Pons (tissue), 1 donor: Measurements from ENCODE around the gene ANTXR1.

Source experiments
- DNase-seq: peaks from one replicate; pipeline ENCODE4 v3.0.0-alpha.2; 2016; ENCODE audit warnings: low spot score

The ANTXR1 gene

DNA sequence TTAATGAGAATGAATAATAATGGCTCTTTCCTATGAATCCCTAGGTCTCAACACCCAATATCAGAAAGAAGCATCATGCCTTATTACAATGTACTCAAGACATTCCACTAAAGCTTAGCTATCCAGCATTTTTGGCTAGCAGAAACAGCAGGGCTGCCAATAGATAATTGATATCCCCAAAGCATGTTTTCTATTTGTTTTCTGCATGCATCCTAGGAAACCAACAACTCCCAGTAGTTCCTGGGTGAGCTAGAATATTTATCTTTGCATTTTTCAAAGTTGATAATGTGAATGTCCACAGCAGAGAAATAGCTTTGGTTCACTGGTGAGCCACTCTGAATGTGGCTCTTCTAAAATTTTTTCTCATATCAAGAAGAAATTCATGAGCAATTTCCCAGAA is 5.8 kb upstream of the ANTXR1 start:
- no peak for DNase-seq

DNA sequence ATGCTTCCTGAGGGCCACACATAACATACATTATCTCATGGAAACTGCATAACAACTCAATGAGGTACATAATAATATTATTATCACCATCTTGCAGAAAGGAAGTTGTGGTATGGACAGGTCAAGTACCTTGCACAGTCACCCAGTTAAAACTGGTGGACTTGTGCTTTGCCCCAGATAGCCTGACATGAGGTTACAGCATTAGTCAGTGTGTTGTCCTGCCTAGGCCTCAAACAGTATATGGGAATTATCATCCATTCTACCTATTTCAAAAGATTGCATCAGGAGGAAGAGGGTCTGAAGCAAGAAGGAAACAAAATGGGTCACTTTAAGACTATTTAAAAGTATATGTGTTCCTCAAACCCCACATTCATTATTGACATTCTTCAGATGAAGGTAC is 5.4 kb upstream of the ANTXR1 start:
- DNase-seq, result no peak

DNA sequence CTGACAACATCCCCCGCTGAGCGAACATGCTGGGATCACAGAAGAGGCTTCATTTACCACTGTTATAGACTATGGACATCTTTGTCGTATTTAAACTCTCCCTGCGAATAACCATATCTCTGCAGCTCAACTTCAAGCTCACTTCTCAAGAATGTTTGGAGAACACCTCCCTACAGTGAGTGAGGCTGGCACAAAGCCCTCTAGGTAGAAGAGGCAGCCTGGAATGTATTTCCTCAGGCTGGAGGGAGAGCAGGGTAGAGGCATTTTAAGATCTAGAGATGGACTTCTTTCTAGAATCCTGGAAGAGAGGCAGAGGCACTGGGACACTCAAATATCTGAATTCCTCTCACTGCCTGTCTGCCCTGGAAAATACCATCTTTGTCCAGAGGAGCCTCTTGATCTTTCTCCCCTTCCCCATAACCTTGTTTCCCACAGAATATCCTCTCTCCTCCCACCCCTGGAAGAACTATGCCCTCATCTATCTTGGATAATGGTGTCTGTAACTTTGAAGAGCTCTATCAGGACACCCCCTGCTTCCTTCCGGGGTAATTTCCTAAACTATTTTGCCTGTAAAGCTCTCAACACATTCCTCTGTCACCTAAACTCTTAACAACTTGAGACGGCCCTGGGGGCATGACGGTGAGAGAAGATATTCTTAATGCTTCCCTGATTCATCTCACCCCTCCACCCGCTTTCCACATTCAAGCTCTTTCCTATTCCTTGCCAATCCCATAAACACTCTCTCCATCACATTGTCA is 2.4 kb upstream of the ANTXR1 start:
- no peak for DNase-seq

DNA sequence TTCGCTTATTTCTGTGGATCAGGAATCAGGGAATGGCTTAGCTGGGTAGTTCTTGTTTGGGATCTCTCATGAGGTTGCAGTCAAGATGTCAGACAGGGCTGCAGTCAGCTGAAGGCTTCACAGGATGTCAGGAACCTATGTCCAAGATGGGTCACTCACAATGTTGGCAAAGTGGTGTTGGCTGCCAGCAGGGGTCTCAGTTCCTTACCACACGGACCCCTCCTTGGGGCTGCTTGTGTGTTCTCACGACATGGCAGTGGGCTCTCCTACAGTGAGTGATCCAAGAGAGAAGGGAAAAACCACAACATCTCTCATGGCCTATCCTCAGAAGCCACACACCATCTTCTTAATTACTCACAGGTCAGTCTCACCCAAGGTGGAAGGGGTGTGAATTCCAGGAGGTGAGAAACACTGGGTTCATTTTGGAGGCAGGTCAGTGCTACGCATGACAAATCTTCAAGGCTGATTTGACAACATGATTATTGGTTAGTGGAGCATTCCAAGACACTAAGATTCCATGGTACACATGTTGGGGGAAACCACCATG is 1.3 kb upstream of the ANTXR1 start:
- DNase-seq, result no peak

DNA sequence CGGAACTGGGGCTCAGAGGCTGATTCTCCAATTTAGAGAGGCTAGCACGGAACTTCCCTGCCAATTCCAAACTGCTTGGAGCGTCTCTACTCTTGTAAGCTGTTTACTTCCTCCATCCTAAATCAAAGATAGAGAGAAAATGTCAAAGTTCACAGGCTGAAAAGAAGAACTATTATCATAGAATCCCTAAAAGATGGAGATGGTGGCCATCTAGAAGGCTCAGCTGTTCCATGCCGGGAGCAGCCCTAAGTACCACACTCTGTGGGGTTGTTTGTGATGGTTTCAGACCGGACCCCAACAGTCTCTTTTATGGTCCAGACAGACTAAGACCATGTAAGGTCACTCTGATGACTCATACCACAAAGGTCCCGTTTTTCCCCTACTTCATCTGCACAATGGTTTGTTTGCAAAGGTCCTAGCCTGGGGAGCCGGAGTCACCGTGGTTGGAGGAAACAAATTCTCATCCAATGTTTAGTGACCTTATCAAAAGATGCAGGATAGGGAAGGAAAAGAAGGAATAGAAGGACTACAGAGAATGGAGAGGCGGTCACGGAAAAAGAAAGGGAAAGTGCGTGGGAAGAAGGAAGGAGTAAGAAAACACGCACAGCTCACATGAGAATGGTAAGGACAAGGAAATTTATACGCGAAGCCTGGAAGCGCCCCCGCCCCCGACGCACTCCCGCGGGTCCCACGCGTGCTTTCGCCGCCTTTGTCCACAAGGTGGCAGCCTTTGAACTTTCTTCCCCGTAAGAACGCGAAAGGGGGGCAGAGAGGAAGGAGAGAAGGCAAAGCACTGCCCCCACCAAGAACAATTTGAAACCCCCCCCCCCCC is 453 bp upstream of the ANTXR1 start:
- DNase-seq, result peak; percentile 65

DNA sequence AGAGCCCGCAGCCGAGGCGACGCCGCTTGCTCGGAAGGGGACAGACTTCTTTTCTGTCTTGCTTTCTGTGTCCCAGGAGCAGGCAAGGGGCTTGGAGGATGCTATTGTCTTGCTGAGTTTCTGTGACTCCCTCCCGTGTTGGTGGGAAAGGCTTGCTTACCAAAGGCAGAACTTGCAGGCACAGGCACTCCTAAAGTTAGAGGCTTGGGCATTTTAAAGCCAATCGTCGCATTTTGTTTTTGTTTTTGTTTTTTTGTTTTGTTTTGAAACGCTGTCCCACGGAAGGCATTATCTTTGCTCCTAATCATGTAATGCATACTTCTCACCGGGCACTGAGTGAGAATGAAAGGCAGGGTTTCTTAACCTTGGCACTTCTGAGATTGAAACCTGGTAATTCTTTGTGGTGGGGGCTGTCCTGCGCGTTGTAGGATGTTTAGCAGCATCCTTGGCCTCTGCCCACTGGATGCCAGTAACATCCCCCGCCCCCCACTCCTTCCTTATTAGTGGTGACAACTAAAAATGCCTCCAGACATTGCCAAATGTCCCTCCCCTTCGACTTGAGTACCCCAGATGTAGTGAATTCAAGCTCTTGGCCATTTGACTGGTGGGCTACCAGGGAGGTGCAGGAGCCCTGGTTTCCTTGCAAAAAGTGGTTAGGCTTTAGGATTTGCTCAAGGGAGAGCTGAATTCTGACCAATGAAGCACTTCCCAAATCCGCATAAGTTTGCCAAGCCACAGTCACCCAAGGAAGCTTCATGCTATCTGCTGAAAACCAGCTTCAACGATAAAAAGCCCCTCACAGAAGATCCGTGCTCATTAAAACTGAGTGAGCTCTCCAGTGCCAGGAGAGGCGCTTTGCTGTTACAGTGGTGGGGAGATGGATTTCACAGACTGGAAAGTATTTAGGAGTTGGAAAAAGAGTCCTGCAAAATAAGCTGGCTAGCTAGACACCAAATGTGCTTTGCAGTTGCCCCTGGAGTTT is 1.2 kb downstream of the ANTXR1 start:
- peak; percentile 6 for DNase-seq

DNA sequence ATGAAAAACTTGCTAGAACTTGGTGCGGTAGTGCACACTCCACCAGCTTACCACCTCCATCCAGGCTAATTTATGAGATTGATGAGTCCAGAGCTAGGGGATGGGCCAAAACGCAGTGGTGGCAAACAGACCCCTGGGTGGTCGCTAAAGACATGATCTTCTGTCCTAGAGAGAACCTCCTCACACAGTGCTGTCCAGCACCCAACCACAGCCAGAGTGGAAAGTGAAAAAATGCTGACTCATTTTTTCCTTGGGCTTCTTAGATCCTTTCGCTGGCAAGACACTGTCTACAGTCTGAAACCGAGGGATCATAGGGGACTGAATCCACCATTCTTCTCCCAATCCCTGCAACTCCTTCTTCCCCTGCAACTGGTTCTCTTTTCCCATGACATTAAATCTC is 4.1 kb downstream of the ANTXR1 start:
- DNase-seq, result no peak

DNA sequence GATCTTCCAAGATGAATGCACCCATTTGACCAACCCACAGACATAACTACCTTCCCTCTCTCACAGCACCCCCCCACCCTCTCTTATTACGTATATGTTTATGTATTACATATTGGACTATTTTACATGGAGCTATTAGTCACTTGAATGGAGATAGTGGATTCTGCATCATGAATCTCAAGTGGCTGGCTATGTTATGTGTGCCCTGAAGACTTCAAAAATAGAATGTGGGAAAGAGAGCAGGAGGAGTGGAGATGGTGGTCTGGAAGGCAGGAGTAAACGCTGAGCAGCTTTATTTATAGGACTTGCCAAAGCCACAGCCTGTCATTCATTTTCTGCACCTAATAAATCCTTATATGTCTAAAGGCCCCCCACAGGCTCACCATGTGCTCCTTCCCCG is 4.9 kb downstream of the ANTXR1 start:
- no peak for DNase-seq

DNA sequence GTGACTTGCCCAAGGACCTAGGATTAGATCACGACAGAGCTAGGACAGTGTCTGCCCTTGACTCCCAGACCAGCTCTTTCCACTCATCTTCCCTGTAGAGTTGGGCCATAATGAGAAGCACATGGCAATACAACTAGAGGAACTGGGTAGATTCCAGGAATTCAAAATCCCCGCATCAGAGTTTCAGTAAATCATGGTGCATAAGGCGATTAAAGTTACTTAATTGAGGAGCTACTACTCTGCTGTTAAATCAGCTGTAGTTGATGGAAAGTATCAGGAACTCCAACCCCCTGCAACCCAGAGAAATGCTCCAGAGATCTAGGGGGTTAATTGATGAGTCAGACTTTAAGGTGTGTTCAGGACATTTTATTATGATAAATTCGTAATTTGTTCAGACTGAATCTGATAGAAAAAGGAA is 5.7 kb downstream of the ANTXR1 start:
- no peak for DNase-seq

DNA sequence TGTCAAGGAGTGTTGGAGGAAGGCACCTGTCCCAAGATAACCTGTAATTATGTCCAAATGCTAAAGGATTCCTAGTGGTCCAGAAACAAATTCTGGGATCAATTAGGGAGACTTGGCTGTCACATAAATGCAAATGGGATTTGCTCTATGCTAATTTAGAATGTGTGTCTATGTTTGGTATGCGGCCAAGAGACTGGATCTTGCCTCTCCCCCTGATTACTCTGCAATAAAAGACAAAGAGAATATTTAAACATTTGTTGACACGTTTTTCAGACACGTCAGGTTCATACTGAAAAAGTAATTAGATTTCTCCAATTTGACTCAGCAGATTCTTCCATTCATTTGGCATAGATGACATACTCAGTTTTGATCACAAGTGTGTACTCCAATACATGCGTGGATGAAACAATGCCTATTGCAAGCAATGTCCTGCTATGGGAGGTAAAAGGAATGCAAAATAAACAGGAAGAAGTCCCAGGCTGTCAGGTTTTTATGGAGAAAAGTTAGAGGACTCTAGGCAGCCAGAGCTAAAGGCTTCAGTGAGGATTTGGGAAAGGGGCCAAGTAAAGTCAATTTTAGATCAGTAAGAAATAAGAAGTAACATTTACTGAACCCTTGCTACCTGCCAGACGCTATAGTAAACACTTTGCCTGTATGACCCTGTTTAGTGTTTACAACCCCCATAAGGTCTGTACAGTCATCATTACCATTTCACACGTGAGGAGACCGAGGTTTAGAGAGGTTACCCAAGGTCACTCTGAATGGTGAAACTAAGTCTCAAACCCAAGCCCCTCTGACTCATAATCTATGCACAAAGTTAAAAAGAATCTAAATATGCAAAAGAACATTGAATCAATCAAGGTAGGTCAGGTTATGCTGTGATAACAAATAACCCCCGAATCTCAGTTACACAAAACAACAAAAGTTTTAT is 7.8 kb downstream of the ANTXR1 start:
- DNase-seq, result peak; percentile 7

DNA sequence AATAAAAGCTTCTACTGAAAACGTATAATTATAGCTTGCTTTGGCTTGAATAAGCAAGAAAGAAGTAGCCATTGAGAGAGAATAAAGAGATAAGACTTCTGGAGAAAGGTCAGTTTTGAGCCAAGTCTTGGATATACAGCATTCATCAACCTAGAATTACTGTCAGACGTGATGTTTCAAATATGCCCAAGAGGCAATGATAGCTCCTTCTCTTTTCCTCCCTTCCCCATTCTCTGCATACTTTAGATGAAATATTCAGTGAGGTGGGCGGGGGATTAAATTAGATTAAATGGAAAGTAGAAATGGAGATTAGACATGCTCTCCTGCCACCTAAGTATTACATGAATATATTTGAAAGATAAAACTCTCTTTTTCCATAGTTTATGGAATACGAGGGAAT is 8.7 kb downstream of the ANTXR1 start:
- no peak for DNase-seq

DNA sequence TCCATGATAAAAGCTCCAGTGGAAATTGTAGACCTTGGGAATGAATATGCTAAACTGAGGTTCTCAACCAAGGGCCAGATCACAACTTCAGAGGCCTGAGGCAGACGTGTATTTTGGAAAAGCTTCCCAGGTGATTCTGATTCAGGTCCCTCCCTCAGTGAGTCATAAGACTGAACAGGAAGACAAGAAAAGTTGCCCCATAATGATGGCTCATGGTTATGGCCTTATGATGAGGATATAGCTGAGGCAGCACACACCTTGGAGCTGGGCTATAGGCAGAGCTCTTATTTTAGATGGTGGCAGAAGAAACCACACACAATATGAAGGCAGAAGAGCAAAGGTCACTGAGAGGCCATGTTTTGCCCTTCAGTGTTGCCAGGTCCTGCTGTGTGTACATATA is 9.6 kb downstream of the ANTXR1 start:
- DNase-seq, result no peak

DNA sequence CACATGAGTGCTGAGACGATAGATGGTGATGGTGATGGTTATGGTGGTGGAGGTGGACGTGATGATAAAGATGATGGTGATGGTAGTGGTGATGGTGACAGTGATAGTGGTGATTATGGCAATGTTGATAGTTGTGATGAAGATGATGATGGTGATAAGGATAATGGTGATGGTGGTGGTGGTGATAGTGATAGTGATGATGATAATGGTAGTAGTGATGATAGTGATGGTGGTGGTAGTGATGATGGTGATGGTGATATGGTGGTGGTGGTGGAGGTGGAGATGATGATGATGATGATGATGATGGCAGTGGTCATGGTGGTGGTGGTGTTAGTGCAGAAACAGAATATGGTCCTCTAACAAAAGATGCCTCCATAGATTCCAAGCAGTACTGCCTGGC is 10.3 kb downstream of the ANTXR1 start:
- DNase-seq, result no peak

DNA sequence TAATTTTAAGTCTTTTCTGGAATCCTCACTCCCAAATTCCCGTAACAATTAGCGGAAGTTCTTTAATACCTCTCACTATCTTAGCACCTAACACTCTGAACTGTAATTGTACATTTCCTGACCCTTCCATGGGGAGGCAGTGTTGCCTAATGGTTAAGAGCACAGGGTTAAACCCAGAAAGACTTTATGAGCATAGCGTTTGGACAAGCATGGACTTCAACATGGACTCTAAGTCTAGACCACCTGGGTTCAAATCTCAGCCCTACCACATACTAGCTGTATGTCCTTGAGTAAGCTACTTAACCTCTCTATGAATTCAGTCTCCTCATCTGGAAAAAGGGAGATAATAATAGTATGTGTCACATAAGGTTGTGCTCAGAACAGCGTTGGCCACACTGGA is 13.0 kb downstream of the ANTXR1 start:
- peak; percentile 72 for DNase-seq

DNA sequence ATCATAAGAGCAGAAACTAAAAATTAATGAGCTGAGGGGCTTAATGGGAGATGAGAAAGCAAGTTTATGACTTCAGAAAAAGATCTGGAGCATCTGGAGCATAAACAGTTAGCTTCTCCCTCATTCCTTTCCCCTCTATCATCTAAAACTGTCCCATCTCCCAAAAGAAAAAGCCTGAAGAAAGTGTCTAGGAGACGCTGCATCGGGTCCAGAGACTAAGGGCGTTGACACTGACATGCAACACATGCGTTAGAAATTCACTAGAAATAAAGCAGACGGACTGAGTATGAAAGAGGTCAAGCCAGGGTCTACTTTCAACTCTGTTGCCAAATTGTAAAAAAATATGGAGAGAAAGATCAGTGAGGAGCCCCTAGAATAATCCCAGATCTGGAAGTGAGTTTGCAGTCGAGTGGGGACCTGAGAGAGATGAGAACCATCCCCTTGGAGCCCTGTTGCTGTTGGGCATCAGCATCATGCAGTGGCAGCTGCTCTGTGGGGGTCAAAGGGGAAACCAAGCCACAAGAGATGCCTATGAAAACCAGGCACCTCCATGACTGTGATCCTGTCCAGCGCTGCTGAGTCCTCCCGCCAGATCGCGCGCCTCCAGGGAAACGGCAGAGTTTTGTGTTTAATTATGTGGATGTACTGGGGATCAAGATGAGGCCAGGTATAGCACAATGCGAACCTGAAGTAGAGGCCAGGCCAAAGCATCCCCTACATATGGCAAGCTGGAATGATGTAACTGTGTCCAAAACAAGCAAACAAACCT is 13.9 kb downstream of the ANTXR1 start:
- DNase-seq, result no peak

DNA sequence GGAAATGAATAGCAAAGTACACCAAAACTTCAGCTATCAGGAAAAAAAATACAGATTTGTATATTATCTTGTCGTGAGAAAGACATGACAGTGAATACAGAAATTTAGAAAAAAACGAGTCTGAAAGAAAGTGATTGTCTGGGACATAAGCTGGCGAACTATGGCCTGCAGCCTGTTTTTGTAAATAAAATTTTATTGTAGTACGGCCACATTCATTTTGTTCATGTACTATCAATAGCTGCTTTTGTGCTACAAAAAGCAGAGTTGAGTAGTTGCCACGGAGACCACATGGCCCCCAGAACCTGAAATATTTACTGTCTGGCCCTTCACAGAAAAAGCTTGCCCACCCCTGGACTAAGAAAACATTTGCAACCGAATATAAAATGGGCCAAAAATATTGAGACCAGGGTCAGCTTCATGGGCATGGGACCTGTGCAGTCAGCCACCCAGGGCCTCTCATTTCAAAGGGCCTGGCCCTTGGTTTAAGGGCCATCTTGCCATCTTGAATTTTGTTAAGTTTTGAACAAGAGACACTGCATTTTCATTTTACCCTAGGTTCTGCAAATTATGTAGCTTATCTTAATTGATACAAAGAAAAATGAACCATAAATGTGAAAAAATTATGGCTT is 17.9 kb downstream of the ANTXR1 start:
- DNase-seq, result no peak

DNA sequence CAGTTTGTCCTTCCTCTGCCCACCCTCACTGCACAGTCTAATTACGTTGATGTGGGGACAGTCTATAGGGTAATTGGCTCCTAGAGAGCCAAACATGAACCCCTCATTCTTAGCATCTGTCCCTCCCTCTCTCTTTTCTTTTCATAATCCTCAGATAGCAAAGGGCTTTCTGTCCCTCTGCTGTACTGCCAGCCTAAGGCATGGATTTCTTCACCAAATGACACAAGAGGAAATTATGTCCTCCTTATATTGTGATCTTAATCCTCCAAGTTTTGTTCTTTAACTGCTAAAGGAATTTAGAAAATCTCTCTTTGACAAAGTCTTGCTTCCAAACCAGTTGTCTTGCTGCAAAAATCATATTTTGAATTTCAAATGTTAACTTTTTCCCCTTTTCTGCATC is 18.5 kb downstream of the ANTXR1 start:
- DNase-seq, result no peak

DNA sequence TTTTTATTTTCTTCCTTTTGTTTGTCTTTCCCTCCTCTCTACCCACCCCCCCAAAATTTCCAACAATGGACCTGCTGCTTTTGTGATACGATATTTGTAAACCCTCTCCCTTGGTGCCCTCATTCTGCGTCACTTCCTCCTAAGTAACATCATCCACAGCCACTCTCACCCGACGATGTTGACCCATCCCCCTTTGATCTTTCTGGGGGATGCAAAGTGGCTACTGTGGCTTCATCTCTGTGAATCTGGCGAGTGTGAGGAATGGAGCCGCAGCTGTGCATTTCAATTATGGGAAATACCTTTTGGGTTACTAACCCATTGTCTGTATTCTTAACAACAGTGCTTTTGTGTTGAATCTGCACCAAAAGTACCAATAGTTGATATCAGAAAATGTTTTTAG is 19.4 kb downstream of the ANTXR1 start:
- DNase-seq, result no peak

DNA sequence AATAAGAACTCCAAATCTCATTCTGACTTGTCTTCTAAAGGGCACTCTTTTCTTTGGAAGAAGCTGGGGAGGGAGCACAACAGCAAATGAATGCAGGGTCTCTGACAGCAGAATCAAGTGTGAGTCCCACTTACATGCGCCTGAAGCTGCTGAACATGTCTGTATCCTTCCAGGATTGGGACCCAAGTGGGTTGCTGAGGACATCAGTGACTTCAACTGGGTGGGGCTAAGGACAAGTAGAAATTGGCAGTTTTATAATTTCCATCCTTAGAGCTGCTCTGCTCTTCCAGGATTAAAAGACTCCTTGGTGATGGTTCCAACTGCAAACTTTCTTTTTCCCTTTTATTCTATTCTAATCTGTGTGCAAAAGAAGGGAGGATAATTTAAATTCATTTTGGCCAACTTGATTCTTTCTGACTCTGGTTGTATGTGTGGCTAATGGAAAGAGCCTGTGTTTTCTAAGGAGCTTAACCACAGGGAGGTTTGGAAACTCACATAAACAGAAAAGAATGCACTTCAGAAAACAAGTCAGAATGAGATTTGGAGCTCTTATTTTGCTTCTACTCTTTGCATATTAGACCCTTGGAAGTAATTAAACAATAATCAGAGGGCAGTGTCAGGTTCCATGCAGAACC is 20.6 kb downstream of the ANTXR1 start:
- DNase-seq, result no peak
